KBM-7 (cell line): ENCODE data around the gene HMCN2.

Source experiments
- DNase-seq: peaks from one replicate; pipeline ENCODE4 v3.0.0-alpha.2; 2015
- in situ Hi-C: fragments of 300-500 bp; cut with MboI; formaldehyde crosslinking; loops from 2 replicates; pipeline ENCODE4 v1.14.3; 2020; ENCODE audit warnings: low sequenced_read_pairs, low pct_unique_long_range_greater_than_20kb, mixed read lengths

The HMCN2 gene

GRCh38 chr9:130301483-130302286 lies 36.1 kb downstream of the HMCN2 start:
- in situ Hi-C loops, result no loop called here
- DNase-seq, result no peak

GRCh38 chr9:130302785-130303612 lies 37.4 kb downstream of the HMCN2 start:
- in situ Hi-C loops, result no loop called here
- no peak for DNase-seq

GRCh38 chr9:130303613-130304055 lies 38.1 kb downstream of the HMCN2 start:
- in situ Hi-C loops, result no loop called here
- DNase-seq, result no peak

GRCh38 chr9:130304116-130304515 lies 38.6 kb downstream of the HMCN2 start:
- DNase-seq, result no peak
- in situ Hi-C loops, result no loop called here

- no peak for DNase-seq
Observed at GRCh38 chr9:130304643-130305042, 39.1 kb downstream of the HMCN2 start.

GRCh38 chr9:130305381-130305780 lies 39.8 kb downstream of the HMCN2 start:
- no peak for DNase-seq
- in situ Hi-C loops, result no loop called here

More at GRCh38 chr9:130304643-130305042, 39.1 kb downstream of the HMCN2 start:
- in situ Hi-C loops, result no loop called here

GRCh38 chr9:130306823-130307666 lies 41.5 kb downstream of the HMCN2 start:
- in situ Hi-C loops, result no loop called here
- DNase-seq, result no peak

- in situ Hi-C loops, result no loop called here
- DNase-seq, result no peak
Observed at GRCh38 chr9:130307667-130307943, 42.0 kb downstream of the HMCN2 start.

- no peak for DNase-seq
- in situ Hi-C loops, result no loop called here
Observed at GRCh38 chr9:130308081-130308571, 42.6 kb downstream of the HMCN2 start.

GRCh38 chr9:130309689-130310455 lies 44.3 kb downstream of the HMCN2 start:
- in situ Hi-C loops, result no loop called here

GRCh38 chr9:130310456-130310855 lies 44.9 kb downstream of the HMCN2 start:
- no peak for DNase-seq
- in situ Hi-C loops, result no loop called here

More at GRCh38 chr9:130309689-130310455, 44.3 kb downstream of the HMCN2 start:
- DNase-seq, result no peak

GRCh38 chr9:130311003-130311402 lies 45.4 kb downstream of the HMCN2 start:
- in situ Hi-C loops, result no loop called here
- DNase-seq, result no peak

GRCh38 chr9:130311408-130312140 lies 46.0 kb downstream of the HMCN2 start:
- in situ Hi-C loops, result no loop called here
- no peak for DNase-seq

GRCh38 chr9:130313103-130313858 lies 47.7 kb downstream of the HMCN2 start:
- in situ Hi-C loops, result no loop called here
- no peak for DNase-seq

GRCh38 chr9:130315446-130316226 lies 50.1 kb downstream of the HMCN2 start:
- in situ Hi-C loops, result no loop called here

GRCh38 chr9:130316430-130316829 lies 50.9 kb downstream of the HMCN2 start:
- DNase-seq, result no peak
- in situ Hi-C loops, result no loop called here

More at GRCh38 chr9:130315446-130316226, 50.1 kb downstream of the HMCN2 start:
- no peak for DNase-seq

- in situ Hi-C loops, result no loop called here
- no peak for DNase-seq
Observed at GRCh38 chr9:130319300-130319699, 53.7 kb downstream of the HMCN2 start.
